HG03378 (cell line): Measurements from ENCODE around the gene STX16.

Source experiments
- ATAC-seq: cut with Tn5 transposase; IDR thresholded peaks from one replicate; pipeline ENCODE4 v1.9.1; 2021; ENCODE audit warnings: mild to moderate bottlenecking, moderate library complexity; ENCODE audit not compliant: unreplicated experiment

STX16 gene

DNA sequence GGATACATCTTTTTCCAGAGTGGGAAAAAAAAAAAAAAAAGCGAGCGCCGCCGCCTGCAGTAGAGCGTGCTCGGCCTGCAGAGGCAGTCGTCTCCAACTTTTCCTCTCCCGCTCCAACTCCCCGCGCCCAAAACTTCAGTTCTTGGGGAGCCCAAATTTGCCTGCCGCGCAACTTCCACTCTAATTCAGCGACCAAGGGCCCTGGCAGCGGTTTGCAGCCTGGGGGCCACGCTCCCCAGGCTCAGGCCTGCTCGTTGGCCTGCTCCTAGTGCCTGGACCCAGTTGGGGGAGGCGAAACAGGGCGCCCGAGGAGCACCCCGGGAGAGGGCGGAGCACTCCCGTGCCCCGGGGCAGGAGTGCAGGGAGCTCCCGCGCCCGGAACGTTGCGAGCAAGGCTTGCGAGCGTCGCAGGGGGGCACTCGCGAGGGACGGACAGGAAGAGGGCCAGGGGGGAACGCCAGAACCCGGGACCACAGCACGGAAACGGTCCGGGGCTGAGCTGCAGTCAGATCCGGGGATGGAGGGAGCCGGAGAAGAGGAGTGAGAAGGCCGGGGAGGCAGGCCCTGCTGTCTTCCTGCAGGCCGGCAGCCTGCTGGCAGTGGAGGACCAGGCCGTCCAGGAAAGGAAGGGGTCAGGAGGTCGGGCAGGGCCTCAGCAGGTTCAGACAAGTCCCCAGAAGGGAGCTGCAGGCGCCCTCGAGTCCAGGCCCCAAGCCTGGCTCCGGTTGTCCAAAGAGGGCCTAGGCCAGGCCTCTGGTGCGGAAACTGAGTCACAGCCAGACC is at the start of gene STX16:
Gene STX16 (plus strand): TSS at position 508 of the 783 bp plus-strand sequence. CDS start 724 bp downstream, outside the sequence.
- peak; percentile 41 for ATAC-seq

DNA sequence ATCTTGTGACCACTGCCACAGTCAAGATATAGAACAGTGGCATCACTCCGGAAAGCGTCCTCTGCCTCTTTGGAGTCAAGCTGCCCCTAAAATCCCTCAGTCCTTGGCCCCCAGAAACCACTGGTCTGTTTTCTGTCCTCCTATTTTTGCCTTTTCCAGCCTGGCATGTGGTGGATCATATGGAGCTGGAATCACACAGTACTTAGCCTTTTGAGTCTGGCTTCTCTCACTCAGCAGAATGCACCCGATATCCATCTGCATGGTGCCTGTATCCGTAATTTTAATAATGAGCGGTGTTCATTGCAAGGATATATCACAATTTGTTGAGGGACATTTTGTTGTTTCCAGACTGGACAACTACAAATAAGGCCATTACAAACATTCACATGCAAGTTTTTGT is 49.0 kb upstream of the STX16 start:
- ATAC-seq, result no peak

DNA sequence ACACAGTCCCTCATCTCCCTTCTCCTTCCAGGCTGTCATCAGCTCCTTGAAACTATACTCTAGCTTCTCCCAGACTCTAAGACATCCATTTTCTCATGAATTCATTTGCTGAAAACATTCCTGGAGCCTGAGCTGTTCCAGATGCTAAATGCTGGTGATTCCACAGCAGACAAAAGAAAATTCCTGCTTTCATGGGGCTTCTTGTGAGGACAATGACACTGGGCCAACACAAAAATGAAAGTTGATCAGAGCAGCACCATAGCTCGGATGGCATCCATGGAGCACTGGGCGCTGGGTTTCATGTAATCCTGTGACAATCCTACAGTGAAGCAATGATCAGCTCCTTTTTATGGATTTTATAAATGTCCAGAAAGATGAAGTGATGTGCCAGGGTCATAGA is 47.4 kb upstream of the STX16 start:
- ATAC-seq, result no peak

DNA sequence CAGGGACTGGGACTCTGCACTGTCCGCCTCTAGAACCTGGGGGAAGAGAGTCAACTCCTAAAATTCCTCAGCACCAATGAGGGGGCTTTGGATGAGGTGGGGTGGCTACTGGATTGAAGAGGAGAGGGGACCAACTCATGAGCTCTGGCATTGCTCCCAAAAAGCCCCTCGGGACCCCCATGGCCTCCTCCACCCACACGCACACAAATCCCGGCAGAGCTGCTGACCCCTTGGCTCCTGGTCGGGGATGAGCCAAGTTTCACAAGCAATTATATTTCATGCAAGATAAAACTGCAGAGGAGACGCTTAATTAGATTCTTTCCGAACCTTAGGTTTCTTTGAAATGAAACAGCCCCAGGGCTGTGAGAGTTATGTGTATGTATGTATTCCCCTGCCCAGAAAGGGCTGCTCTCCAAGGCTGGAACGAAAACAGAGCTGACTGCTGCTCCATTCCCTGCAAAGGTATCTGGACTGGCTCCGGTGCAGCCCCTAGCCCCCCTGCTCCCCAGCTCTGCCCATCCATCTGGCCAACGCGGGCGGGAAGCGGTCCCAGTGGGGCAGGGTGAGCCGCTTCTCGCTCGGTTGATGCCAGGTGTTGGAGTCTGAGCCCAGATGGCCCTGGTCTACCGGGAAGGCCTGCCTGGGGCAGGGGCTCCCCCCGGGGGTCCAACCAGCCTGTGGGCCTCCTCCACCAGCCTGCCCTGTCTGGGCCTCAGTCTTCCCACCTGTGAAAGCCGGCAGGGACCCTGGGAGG is 46.8 kb upstream of the STX16 start:
- ATAC-seq, result no peak

- no peak for ATAC-seq
These were observed 45.6 kb upstream of the STX16 start for GRCh38 chr20:58605292-58606065.

DNA sequence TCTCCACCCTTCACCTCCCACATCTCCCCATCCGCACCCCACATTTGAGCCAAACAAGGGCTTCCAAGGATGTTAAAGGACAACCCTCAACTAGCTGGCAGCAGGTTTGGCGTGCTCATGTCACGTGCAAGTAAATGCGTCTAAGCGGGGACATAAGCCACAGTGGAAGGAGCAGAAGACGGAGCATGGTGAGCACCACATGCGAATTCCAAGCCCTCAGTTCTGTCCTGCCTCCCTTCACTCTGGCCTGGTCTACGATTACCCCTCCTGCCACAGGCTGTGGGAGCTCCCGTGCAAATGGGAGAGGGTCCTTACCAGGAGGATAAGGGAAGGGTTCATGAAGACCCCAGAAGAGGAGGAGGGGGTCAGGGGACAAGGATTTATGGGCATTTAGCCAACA is 44.9 kb upstream of the STX16 start:
- no peak for ATAC-seq

DNA sequence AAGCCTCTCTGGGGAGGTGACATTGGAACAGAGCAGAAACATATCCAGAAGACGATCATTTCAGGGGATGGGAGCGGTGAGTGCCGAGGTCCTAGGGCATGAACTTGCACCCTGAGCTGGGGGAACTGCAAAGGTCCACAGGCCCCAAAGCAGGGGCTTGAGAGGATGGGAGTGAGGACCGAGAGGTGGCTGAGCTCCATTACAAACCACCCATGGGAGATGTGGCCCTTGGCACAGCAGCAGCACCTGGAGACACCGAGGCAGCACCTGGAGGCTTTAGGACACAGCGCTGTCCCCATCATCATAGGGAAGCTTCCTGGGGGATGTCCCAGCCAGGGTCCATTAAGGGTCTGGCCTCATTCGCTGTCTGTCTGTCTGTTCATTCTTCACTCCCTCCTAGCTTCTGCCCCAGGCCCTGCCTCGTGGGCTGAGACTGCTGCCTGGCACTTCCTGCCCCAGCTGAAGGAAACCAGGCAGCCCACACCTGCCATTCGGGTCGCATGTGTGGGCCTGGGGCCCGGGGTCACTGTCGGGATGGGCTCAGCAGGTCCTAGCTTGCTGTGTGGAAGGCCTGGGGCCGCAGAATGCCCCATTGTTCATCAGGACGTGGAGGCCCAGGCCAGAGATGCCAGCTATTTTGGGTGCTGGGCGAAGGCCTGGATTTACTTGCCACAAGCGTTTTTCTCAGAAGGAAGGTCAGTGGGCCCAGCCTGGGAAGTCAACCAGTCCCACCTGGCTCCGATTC is 42.8 kb upstream of the STX16 start:
- ATAC-seq, result no peak

- no peak for ATAC-seq
These were observed 42.1 kb upstream of the STX16 start for GRCh38 chr20:58609026-58609425.

DNA sequence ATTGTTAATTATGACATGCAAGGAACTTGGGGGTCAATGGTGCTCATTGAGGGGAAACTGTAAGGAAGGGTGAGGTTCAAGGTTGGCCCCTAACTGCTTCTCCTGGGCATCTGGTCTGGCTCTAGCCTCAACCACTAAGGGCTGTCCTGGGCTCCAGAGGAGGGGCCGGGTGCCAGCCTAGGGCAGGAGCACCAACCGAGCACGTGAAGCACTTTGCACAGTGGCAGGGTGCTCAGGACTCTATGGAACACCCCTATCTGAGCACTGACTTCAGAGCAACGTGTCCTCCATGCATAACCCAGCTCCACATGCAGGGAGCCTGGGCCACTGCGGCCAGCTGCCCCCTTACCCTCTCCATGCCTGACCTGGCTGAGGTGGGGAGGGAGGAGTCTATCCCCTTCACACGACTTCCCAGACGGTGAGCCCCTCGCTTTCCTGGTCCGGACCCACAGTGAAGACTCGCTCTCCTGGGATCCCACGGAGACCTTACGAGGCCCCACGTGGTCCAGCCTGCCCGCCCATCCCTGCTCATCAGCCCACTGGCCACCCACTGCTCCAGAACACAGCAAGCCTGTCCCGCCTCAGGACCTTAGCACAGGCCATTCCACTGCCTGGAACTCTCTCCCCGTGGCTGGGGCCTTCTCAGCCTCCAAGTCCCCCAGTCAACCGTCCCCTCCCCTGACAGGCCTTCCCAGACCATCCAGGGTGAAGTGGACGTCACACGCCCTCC is 40.8 kb upstream of the STX16 start:
- no peak for ATAC-seq

- no peak for ATAC-seq
These were observed 40.3 kb upstream of the STX16 start for GRCh38 chr20:58610811-58611210.

- ATAC-seq, result no peak
These were observed 39.6 kb upstream of the STX16 start for GRCh38 chr20:58611236-58612030.

GRCh38 chr20:58612121-58612691 is 38.9 kb upstream of the STX16 start:
- no peak for ATAC-seq

GRCh38 chr20:58613061-58613854 is 37.8 kb upstream of the STX16 start:
- ATAC-seq, result no peak

DNA sequence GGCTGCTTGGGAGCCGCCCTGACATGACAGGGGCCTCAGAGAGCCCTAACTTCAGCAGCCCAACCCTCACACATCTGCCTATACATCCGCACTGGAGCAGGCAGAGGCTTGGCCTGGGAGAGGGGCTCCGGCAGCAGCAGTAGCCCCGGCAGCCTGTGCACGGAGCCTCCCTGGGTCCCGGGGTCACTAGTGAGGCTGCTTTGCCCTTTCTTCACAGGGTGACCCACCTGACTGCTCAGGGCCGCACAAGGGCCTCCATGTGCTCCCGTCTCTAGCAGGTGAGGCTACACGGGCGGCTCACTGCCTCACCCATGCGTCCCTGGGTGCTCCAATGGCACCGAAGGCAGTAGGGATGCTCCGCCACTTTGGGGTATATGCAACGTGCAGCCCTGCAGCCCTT is 36.7 kb upstream of the STX16 start:
- no peak for ATAC-seq

DNA sequence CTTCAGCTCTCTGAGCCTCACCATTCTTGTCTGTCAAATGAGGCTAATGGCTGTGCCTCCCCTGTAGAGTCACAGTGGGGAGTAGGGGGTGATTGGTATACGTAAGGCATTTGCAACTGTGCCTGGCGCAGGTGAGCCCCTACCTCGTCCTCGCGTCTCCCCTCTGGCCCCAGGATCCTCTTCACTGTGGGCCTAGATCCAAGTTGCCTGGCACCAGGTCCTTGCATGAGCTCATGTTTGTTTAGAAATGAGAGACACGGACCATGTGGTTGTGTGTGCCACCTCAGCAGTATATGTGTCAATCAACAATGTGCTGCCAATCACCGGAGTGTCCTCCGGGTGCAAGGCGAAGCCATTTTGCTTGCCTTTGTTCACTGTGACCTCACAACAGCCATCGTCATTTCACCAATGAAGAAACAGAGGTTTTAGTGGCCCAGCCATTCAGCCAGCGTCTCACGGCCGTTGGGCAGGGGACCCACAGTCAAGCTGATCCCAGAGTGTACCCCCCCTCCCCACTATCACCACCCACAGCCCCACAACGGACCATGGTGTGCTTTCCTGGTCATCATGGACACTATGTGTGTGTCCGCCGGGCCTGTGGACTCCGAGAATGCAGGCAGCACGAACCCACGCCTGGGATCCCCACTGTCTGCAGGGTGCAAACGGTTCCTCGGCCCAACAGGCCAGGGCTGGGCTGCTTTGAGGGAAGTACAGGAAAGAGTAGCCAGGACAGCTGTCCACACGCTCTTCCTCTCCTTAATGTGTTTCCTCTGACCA is 35.9 kb upstream of the STX16 start:
- no peak for ATAC-seq

- ATAC-seq, result no peak
These were observed 34.7 kb upstream of the STX16 start for GRCh38 chr20:58616411-58616810.

GRCh38 chr20:58617158-58617557 is 33.9 kb upstream of the STX16 start:
- ATAC-seq, result no peak
